Vagina (tissue), 2 donors: ENCODE data around the gene CACNA1C. TPM values are rescaled to one million over a fixed set of nuclear protein-coding genes. Genes with fewer than 3 reads are reported as not detected.

Experiments used
- DNase-seq, 2 donors: peaks; one replicate each; pipeline ENCODE4 v3.0.0-alpha.2; 2017; ENCODE audit errors: extremely low spot score in 2 of 2
- H3K27ac ChIP-seq: fragments of 200-600 bp; sonication (generic); one replicate; pipeline ENCODE4 v1.5.1; 2019
- H3K27me3 ChIP-seq: fragments of 200-600 bp; sonication (generic); one replicate; pipeline ENCODE4 v1.5.1; 2019
- H3K36me3 ChIP-seq, 2 donors: fragments of 200-600 bp; sonication (generic); one replicate each; pipeline ENCODE4 v1.5.1; 2017 to 2019
- H3K4me1 ChIP-seq: fragments of 200-600 bp; sonication (generic); one replicate; pipeline ENCODE4 v1.5.1; 2019
- H3K4me3 ChIP-seq, 2 donors: fragments of 200-600 bp; sonication (generic); 1 replicate in 1 of 2; 2 replicates in 1 of 2; pipeline ENCODE4 v1.5.1; 2016 to 2019
- H3K9me3 ChIP-seq: fragments of 200-600 bp; sonication (generic); one replicate; pipeline ENCODE4 v1.5.1; 2019
- CTCF ChIP-seq, 3 experiments: fragments of 450-650 bp in 2 of 3; fragments of 200-600 bp in 1 of 3; sonication (generic) in 1 of 3; IDR thresholded peaks; one replicate each; pipeline ENCODE4 v1.5.1; 2017 to 2019; ENCODE audit warnings: antibody characterized with exemption in 3 of 3, mild to moderate bottlenecking in 2 of 3, moderate library complexity in 2 of 3
- POLR2A ChIP-seq, 2 donors: fragments of 450-650 bp; IDR thresholded peaks; one replicate each; pipeline ENCODE4 v1.6.1; 2017; ENCODE audit warnings: antibody characterized with exemption in 2 of 2, mild to moderate bottlenecking in 2 of 2, moderate library complexity in 2 of 2
- POLR2AphosphoS5 ChIP-seq, 2 donors: sonication (generic); formaldehyde crosslinking; IDR thresholded peaks; one replicate each; pipeline ENCODE4 v1.9.0; 2017; ENCODE audit warnings: antibody characterized with exemption in 2 of 2, mild to moderate bottlenecking in 2 of 2, low read depth in 1 of 2; ENCODE audit not compliant: insufficient read depth in 1 of 2
- intact Hi-C: fragments of 100-400 bp; cut with DNase I; formaldehyde crosslinking; loops from one replicate; pipeline ENCODE4 v1.15.1; 2023
- total RNA-seq: library from RNA; depleted of rRNA; stranded (reverse); fragments of >200 nt; gene quantifications from one replicate; pipeline ENCODE4 v1.2.3, GENCODE V29; 2016

Gene CACNA1C
- total RNA-seq, 1 donor from 2014 or later: 9.8 TPM

- no peaks in the 10 kb centered on the region for H3K4me1 ChIP-seq
- no peak overlapping the region for H3K27ac ChIP-seq
- TF ChIP-seq POLR2A (IDR thresholded peaks at IDR 0.05): no peak
- TF ChIP-seq POLR2AphosphoS5 (IDR thresholded peaks at IDR 0.05; ENCODE audit: insufficient read depth in 1 of 2, low read depth in 1 of 2): no peak
- TF ChIP-seq CTCF (IDR thresholded peaks at IDR 0.05): no peak
- intact Hi-C loops: no loop called here
- no peak for DNase-seq
- H3K4me3 ChIP-seq: no peak overlapping the region
- H3K9me3 ChIP-seq: no peaks in the 10 kb centered on the region
- no peaks in the 10 kb centered on the region for H3K27me3 ChIP-seq
- no peaks in the 10 kb centered on the region for H3K36me3 ChIP-seq
These were observed 457.3 kb downstream of the CACNA1C start for GRCh38 chr12:2510045-2510444.

GRCh38 chr12:2513141-2514037 lies 460.6 kb downstream of the CACNA1C start:
- Histone ChIP-seq H3K27ac (no peak overlapping the region), H3K36me3 (no peaks in the 10 kb centered on the region), H3K4me3 (no peak overlapping the region), H3K9me3 (no peaks in the 10 kb centered on the region), H3K27me3 (no peaks in the 10 kb centered on the region), H3K4me1 (no peaks in the 10 kb centered on the region)
- TF ChIP-seq POLR2AphosphoS5 (IDR thresholded peaks at IDR 0.05; ENCODE audit: insufficient read depth in 1 of 2, low read depth in 1 of 2) (no peak), CTCF (IDR thresholded peaks at IDR 0.05) (no peak), POLR2A (IDR thresholded peaks at IDR 0.05) (no peak)
- no peak for DNase-seq
- intact Hi-C loops: no loop called here

GRCh38 chr12:2514038-2514340 lies 461.2 kb downstream of the CACNA1C start:
- Histone ChIP-seq H3K4me1 (no peaks in the 10 kb centered on the region), H3K36me3 (no peaks in the 10 kb centered on the region), H3K9me3 (no peaks in the 10 kb centered on the region), H3K27ac (no peak overlapping the region), H3K4me3 (no peak overlapping the region), H3K27me3 (no peaks in the 10 kb centered on the region)
- intact Hi-C loops: no loop called here
- no peak for DNase-seq
- no peak for TF ChIP-seq CTCF (IDR thresholded peaks at IDR 0.05)
- no peak for TF ChIP-seq POLR2AphosphoS5 (IDR thresholded peaks at IDR 0.05; ENCODE audit: insufficient read depth in 1 of 2, low read depth in 1 of 2)
- no peak for TF ChIP-seq POLR2A (IDR thresholded peaks at IDR 0.05)

GRCh38 chr12:2520722-2521246 lies 468.0 kb downstream of the CACNA1C start:
- Histone ChIP-seq H3K36me3 (no peaks in the 10 kb centered on the region), H3K9me3 (no peaks in the 10 kb centered on the region), H3K27me3 (no peaks in the 10 kb centered on the region), H3K4me1 (no peaks in the 10 kb centered on the region), H3K4me3 (no peak overlapping the region), H3K27ac (no peak overlapping the region)
- intact Hi-C loops: no loop called here
- TF ChIP-seq POLR2AphosphoS5 (IDR thresholded peaks at IDR 0.05; ENCODE audit: insufficient read depth in 1 of 2, low read depth in 1 of 2) (no peak), CTCF (IDR thresholded peaks at IDR 0.05) (no peak)
- DNase-seq: no peak

GRCh38 chr12:2523317-2523716 lies 470.5 kb downstream of the CACNA1C start:
- no peaks in the 10 kb centered on the region for H3K9me3 ChIP-seq
- TF ChIP-seq CTCF (IDR thresholded peaks at IDR 0.05) (no peak), POLR2A (IDR thresholded peaks at IDR 0.05) (no peak), POLR2AphosphoS5 (IDR thresholded peaks at IDR 0.05; ENCODE audit: insufficient read depth in 1 of 2, low read depth in 1 of 2) (no peak)
- no peak for DNase-seq
- intact Hi-C loops: no loop called here
- no peak overlapping the region for H3K27ac ChIP-seq
- H3K4me3 ChIP-seq: no peak overlapping the region
- no peaks in the 10 kb centered on the region for H3K36me3 ChIP-seq
- H3K4me1 ChIP-seq: no peaks in the 10 kb centered on the region
- no peaks in the 10 kb centered on the region for H3K27me3 ChIP-seq
